ENCODE data around the gene CRYL1.

The CRYL1 gene

DNA sequence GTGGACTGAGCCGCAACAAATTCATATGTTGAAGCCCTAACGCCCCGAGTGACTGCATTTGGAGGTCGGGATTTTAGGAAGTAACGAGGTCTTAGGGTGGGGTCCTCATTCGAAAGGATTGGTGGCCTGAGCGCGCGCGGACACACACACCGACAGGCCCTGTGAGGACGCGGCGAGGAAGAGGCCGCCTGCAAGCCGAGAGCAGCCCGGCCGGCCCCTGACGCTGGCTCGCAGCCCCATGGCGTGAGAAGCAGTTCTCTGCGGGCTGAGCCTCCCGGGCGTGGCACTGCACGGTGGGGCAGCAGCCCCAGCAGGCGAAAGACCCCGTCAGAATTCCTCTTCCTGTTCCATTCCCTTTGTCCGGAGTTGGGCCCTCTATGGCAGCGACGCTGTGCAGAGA lies 131.2 kb downstream of the CRYL1 start:
- no peak for DNase-seq

DNA sequence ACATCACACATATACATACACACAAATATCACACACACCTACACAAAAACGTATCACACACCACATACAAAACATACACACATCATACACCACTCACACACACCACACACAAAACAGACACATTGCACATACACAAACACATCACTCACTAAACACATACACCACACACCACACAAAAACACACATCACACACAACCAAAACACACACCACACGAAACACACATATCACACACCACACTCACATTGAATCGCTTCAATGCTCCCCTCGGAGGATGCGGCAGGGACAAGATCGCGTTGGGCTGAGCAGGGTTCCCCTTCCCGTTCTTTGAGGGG lies 131.5 kb downstream of the CRYL1 start:
- no peak for DNase-seq

GRCh38 chr13:20393273-20394168 lies 132.1 kb downstream of the CRYL1 start:
- DNase-seq = no peak

DNA sequence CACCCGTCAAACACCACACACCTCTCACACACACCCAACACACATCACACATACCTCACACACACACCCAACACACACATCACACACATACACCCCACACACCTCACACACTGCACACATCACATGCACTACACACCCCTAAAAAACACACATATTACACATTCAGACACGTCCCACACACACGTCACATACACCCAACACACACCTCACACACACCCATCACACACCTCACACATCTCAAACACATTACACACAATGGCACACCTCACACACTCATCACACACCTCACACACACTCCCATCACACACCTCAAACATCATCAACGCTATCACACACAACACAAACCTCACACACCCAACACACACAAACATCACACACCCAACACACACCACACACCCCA lies 133.1 kb downstream of the CRYL1 start:
- DNase-seq = no peak

DNA sequence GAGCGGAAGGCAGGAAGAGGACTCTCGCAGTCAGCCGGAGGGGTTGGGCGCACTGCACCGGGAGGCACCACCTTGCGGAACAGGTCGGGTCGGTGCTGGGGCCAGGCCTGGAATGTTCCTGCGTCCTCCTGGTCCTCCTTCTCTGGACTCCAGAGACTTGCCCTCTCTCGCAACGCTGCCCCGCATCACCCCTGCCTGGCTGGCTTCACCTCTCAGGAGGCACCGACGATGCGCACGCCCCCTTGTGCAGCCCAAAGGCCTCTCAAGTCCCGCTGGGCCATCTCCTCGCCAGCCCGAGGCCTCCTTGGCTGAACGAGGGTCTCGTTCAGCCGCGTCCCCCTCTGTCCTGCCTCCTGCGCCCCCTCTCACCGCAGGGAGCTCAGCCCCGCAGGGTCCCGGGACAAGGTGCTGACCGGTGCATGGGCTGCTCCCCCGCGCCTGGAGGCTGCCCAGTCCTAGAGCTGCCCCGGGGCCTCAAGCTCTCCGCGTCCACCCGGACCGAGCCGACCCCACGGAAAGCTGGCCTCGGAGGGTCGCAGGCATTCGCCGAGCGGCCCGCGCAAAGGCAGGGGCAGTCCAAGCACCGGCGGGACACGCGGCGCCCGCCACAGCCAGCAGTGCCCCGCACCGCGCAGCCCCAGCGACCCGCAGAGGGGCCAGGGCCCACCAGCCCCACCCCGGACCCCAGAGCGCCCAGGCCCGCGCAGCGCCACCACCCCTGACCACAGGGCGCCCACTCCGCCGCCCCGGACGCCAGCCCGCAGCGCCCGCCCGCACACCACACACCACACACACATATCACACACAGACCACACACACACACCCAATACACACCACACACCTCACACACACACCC lies 133.8 kb downstream of the CRYL1 start:
- DNase-seq = no peak

DNA sequence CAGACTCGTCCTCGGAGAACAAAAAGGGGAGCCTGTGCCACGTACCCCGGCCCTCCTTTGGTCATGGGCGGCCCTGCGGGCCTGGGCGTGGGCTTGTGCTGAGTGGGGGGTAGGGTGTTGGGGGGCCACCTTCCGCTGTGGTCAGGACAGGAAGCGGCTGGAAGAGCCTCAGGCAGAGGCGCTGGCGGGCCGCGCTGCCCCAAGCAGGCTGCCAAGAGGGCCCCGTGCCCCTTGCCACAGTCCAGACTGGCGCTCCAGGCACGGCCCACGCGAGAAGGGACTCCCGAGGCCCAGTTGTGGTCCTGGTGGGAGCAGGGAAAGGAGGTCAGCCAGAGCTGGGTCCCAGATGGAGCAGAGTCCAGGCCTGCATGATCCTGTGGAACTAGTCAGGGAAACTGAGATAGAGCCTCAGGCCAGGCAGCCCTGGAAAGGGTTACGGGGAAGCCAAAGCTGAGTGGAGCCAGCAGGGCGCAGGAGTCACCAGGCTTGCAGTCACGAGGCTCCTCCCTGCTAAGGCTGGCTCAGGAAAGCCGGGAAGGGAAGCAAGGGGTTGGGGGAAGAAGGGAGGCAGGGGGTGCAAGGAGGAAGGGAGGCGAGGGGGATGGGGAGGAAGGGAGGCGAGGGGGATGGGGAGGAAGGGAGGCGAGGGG lies 135.0 kb downstream of the CRYL1 start:
- DNase-seq = no peak

DNA sequence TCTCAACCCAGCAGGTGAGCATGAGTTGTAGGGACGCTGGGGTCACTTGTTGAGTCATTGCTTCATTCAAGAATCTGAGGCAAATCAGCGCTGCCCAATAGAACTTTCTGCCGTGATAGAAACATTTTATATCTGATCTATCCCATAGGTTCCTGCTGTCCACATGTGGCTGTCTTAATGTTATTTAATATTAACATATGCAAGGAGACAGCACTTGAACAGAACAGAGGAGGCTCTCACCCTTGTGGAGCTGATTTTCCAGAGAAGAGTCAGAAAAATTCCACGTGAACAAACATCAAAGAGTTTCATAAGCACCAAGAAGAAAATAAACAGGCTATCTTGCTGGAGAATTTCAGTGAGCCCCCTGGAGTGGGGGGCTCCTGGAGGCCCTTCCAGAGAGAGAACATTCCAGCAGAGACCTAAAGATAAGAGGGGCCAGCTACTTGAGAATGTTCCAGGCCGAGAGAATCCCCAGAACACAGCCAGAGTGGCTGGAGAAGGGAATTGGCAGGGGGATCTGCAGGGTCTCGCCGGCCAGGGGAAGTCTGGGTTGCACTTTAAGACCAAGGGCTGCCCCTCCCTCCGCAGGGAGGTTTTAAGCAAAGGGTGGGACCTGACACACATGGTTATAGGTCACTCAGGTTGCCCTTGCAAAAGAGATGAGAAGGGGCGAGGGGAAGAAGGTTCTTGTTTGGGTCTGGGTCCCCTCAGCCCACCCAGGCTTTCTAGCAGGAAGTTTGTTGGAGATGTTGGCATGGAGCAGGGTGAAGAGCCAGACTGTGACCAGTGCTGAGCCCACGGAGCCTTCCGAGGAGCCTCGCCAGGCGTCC lies 135.7 kb downstream of the CRYL1 start:
- DNase-seq = no peak

DNA sequence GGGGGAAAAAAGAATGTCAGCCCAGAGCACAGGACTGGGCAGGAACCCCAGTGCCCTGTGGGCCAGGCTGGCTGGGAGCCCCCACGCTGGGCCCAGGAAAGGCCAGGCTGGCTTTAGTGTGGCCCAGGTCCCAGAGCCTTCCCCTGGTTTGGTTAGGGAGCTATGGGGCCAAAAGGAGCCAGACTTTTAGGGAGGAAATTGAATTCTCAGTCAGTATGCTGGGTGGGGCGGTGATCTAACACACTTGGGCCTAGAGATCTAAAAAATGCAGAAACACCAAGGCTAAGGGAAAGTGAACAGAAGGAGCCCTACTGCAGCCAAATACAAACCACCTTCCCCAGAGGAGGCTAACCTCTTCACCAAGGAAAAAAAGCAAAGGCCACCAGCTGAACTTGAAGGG lies 137.5 kb downstream of the CRYL1 start:
- DNase-seq = no peak

GRCh38 chr13:20387441-20387971 lies 138.2 kb downstream of the CRYL1 start:
- no peak for DNase-seq

- no peak for DNase-seq
These were observed 138.7 kb downstream of the CRYL1 start for GRCh38 chr13:20387006-20387405.

DNA sequence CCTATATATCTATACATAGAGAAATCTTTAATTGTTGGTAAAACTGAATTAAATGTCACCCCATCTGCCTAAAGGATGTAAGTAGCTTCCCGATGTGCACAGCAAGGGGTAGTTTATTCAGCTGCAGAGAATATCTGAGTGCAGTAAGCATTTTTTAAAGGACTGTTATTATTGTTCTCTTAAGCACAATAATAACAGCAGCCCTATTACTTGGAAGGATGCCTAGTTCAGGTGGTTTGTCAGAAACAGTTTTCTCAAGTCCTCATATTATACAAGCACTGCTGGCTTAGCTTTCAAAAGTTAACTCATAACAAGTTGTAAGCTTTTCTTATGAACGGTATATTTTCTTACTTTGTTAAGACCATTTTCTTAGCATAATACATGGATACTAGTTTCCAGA lies 142.6 kb downstream of the CRYL1 start:
- no peak for DNase-seq

- DNase-seq = no peak
These were observed 144.3 kb downstream of the CRYL1 start for GRCh38 chr13:20381401-20381800.

DNA sequence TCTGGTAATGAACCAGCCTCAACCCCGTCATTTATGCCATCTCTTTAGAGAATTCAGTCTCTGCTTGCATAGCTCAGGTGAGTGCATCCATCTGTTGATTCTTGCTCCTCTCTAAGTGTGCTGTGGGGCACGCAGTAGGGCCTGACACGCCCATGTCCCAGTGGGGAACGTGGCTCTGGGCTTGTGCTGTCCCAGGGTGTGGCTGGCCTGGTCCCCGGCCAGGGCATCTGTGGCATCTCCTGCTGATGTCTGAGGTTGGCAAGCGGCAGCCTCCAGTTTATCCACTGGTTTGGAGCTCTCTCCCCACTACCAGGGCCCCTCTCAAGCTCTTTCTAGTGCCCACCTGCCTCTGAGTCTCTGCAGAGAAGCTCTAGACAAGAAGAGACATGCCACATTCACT lies 146.9 kb downstream of the CRYL1 start:
- no peak for DNase-seq

DNA sequence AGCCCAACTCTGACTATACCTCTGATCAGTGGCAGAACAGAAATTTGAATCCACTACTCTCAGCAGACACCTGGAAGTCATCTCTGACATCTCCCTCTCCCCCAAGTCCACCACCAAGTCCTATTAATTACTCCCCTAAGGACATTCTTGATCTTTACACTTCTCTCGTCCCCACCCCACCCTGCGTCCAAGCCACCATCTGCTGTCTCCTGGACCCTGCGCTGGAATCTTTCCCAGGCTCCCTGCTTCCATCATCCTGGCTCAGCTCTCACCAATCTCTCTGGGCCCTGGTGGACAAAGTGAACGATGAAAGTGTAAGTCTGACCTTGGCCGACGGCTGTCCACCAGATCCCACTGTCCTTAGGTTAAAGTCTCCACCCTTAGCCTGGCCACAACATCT lies 147.9 kb downstream of the CRYL1 start:
- no peak for DNase-seq

DNA sequence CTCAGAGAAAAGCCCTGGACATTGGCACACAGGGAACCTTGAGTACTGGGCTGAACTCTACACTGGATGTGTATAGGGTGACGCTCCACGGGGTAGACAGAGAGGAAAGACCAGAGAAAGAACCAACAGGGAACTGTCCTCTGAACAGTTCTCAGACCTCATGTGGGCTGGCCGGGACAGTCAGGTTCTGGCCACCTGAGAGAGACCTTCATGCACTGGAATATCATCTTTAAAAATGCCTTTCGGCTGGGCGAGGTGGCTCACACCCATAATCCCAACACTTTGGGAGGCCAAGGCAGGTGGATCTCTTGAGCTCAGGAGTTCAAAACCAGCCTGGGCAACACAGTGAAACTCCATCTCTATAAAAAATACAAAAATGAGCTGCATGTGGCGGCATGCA lies 149.8 kb downstream of the CRYL1 start:
- no peak for DNase-seq

GRCh38 chr13:20373861-20374260 lies 151.8 kb downstream of the CRYL1 start:
- DNase-seq = no peak

- DNase-seq = no peak
These were observed 153.8 kb downstream of the CRYL1 start for GRCh38 chr13:20371825-20372224.

DNA sequence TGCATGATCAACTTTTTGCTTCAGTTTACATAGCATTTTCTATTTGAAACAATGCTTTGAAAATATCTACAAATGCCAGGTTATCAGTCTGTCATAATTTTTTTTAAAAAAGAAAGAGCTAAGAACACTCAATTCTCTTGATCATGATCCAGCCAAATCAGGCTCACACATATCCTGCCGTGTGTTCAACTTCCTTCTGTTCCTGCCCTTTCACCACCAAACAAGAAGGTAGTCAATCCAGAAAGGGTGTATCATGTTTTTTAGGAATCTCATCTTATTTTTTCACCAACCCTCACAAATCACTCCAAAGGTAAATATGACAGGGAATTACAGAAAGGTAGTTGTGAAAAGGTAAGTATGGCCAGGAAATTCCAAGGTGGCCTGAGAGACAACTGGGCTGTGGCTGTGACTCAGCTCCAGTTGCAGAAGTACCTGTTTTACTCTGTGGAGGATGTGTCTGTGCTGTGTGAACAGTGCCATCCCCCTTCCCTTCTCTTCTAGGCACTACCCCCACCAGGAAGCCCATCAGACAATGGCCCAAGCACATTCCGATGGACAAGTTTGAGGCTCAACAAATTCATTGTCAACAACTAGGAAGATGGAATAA lies 154.7 kb downstream of the CRYL1 start:
- no peak for DNase-seq

DNA sequence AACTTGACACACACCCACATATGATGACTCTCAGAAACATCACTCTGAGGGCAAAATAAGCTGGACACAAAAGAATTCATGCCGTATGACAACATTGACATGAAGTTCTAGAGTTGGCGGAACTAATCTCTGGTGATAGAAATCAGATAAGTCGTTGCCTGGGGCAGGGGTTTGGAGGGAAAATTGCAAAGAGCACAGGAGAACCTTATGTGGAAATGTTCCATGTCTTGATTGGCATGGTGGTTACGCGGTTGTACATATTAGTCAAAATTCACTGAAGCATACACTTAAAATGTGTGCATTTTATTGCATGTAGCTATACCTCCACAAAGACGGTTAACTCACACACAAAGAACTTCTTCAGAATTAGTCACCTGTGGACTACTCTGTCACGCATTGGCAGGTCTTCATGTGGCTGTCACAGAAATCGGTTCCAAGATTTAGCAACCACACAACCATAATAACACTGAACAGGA lies 155.7 kb downstream of the CRYL1 start:
- no peak for DNase-seq

DNA sequence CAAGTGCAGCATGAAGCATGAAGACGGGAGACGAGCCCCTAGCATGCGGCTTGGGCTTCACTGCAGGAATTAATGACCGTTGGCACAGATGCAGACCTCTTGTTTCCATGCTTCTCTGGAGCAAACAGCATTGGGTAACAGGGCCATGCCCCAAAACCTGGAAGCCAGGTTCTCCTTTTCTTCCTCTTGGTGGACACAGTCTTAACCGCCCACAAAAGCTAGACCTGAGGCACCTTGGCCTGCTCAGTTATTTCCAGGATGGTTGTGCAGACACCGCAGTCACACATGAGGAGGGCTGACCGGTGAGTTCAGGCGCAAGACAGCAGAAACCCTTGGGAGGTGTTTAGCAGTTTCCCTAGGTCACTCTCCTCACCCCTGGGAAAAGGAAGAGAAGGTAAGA lies 159.6 kb downstream of the CRYL1 start:
- DNase-seq = no peak

- no peak for DNase-seq
These were observed 162.1 kb downstream of the CRYL1 start for GRCh38 chr13:20363603-20364002.

DNA sequence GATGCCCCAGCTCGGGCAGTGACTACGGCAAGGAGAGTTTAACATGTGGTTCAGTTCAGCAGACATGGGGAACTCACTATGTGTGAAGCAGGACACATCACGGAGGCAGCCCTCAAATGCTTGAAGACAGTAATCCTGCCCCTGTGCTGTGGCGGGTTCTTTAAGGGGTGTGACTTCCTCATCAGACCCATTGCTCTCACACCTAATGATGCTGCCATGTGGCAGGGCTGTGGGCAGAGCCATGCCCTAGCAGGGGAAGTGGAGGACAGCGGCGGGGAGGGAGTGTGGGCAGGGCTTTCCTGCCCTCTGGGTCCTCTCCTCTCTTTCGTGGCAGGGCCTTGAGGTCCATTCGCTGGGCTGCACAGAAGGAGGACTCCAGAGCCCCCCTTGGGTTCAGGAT lies 162.5 kb downstream of the CRYL1 start:
- no peak for DNase-seq
